Raji (cell line): Measurements from ENCODE around the gene TMEM186.

Experiments
- POLR2A ChIP-seq: IDR thresholded peaks from 2 replicates; pipeline ENCODE4 v1.6.1; 2011; ENCODE audit warnings: low read depth, low read length, control low read depth; ENCODE audit not compliant: insufficient read depth

The TMEM186 gene

GRCh38 chr16:8816967-8817655 is 19.7 kb upstream of the TMEM186 start:
- TF ChIP-seq POLR2A, result no peak

GRCh38 chr16:8814095-8814806 is 16.8 kb upstream of the TMEM186 start:
- no peak for TF ChIP-seq POLR2A

- no peak for TF ChIP-seq POLR2A
Measured at GRCh38 chr16:8812162-8812843, 14.9 kb upstream of the TMEM186 start.

DNA sequence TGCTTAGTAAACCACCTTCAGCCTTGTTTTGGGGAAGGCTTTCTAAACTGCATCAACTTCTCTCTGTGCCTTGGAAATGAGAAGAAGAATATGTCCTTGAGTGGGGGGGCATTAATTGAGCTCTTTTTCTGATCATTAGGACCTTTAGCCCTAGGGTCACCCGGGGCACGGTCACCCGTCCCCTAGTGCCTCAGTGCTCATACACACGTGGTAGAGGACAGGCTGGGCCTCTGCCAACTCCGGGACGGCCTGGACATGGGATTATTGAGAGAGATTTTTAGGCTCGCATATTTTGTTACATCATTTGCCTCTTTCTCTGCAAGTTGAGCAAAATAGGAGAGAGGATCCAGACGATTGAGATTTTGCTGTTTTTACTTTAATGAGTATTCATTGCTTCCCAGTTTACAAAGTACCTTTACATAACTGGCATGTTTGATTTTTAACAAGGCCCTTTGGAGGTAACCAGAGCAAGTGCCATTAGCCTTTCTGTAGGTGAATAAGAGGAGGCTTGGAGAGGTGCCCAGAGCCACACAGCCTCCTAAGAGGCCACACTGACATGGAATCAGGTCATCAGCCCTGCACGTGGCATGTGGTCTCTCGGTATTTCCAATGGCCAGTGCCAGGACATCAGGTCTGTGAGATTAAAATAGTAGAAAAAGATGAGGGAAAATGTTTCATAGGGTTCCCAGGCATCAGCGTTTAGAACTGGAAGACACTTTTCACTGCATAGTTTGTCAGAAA is 11.3 kb upstream of the TMEM186 start:
- no peak for TF ChIP-seq POLR2A

GRCh38 chr16:8808009-8808408 is 10.6 kb upstream of the TMEM186 start:
- TF ChIP-seq POLR2A, result no peak

GRCh38 chr16:8807189-8807588 is 9.8 kb upstream of the TMEM186 start:
- no peak for TF ChIP-seq POLR2A

DNA sequence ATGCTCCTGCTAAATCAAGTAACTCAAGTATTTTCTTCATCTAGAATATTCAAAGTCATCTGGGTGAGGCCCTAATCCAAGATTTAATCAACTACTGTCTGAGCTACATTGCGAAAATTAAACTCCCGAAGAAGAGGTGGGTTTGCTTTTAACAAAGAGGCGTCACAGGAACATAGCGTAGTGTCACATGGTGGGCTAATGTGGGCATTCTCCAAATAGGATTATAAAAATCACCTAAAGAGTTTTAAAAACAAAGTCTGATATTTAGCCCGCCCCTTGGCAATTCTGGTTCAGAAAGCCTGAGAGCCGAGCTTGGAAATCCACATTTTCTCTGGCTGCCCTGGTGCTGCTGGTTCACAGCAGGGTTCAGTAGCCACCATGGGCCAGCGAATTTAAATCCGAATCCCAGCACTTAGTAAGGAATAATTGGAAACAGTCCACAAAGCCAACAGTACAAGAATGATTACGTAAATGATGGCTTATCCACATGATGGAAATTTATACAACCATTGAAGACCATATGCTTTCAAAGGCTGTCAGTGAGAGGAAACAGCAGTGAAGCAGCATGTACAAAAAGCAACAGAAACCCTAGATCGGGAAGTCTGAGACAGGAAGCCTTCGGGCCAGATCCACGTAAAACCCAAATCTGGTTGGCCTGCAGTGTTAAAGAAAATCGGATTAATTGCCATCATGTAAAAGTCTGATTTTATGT is 9.0 kb upstream of the TMEM186 start:
- TF ChIP-seq POLR2A, result no peak

DNA sequence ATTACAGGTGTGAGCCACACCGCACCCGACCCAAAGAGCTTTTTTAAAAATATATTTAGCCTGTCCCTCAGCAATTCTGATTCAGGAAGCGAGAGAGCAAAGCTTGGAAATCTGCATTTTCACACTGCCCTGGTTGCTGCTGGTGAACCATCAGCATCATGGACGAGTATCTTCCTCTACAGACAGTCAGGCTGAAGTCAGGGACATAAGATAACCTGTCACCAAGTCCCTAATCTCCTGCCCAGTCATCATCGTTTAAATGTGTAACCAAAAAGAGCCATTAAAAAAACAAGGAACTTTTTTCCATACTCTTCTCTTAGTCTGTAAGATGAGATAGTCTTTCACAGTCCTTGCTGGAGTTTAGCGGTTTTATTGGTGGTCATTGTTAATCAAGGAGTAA is 6.9 kb upstream of the TMEM186 start:
- no peak for TF ChIP-seq POLR2A

- TF ChIP-seq POLR2A, result no peak
Measured at GRCh38 chr16:8801701-8802100, 4.3 kb upstream of the TMEM186 start.

GRCh38 chr16:8798535-8799157 is 1.2 kb upstream of the TMEM186 start:
- TF ChIP-seq POLR2A, result no peak

- TF ChIP-seq POLR2A, result no peak
Measured at GRCh38 chr16:8798174-8798527, 712 bp upstream of the TMEM186 start.

DNA sequence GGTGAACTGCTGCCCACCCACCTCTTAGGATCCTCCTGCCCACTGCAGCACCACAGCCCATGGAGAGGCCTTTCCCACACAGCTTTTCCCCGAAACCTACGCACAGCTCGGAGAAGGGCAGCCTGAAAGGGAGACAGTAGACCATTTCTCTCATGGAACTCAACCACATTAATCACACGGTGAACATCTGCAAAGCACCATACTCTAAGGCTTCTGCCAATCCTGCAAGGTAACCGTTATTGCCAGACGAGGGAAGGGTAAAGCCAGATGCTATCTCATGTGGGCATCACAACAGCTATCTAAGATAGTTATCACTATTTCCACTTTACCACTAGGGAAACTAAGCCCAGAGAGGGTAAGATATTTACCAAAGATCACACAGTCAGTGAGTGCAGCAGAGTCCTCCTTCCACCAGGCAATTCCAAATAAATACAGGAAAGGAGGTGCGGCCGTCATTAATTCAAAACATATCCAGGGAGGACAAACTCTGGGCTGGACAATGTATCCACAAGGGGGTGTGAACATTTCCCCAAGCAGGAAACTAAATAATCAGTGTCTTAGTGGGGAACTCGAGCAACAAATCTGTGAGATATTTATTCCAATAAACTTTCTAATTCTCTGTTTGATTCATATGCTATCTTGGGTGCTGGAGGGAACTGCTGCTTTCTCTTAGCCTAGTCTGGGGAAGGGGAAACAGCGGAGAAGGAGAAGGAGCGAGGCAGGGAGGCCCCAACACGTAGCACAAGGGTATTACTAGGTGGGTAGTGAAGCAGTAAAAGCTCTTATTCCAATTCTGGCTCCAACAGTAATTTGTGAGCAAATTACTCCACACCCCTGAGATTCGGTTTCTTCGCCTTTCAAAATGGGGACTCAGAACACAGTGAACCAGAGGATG is 723 bp downstream of the TMEM186 start:
- TF ChIP-seq POLR2A, result no peak

GRCh38 chr16:8795818-8796217 is 1.6 kb downstream of the TMEM186 start:
- no peak for TF ChIP-seq POLR2A

DNA sequence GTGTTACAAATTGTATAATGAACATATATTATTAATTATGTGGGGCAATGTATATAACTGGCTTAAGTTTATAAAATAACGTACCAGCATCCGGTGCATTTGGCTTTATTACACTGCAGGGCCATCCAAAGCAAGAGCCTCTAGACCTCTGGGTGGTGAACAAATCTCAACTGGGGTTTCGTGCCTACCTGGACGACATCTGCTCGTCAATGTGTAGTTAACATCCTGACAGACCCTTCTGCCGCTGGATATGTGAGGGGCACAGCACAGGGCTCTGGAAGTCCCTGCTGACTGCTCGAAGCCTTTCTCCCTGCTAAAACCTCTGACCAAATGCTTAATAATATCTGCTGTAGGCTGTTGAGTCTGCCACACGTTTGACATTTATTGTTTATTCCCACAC is 2.3 kb downstream of the TMEM186 start:
- no peak for TF ChIP-seq POLR2A

GRCh38 chr16:8788578-8789172 is 8.8 kb downstream of the TMEM186 start:
- TF ChIP-seq POLR2A, result no peak
